ENCODE data around the gene CSK.

- TF ChIP-seq CTCF (IDR thresholded peaks at IDR 0.05) (no peak), EZH2 (IDR thresholded peaks at IDR 0.05; ENCODE audit: borderline replicate concordance, insufficient read depth, low read depth, low read length, poor library complexity, severe bottlenecking) (no peak)
These were observed 26.4 kb downstream of the CSK start for GRCh38 chr15:74808078-74808839.

Data from B cell (primary cell).